Kidney (tissue), 14 donors: ENCODE measurements around the gene DONSON. TPM values are rescaled to one million over a fixed set of nuclear protein-coding genes. Genes with fewer than 3 reads are reported as not detected.
"Not testable (repeated sequence)": the region's sequence is repeated elsewhere in the genome, so short reads cannot be mapped to it uniquely, and the experiment has no call there.

Experiments used
- DNase-seq, 5 donors: peaks; one replicate each; pipeline ENCODE4 v3.0.0-alpha.2; 2013 to 2020
- FAIRE-seq: peaks from 2 replicates; lab custom pipeline; 2012; peaks lifted over from hg19 to GRCh38; lab: Jason Lieb, UNC
- H3K27ac ChIP-seq, 2 donors: one replicate each; pipeline ENCODE4 v1.7.0; 2013; ENCODE audit warnings: low read depth in 2 of 2, low read length in 2 of 2, inconsistent platforms in 1 of 2
- H3K27me3 ChIP-seq: one replicate; pipeline ENCODE4 v1.7.1; 2013; ENCODE audit warnings: low read length, inconsistent platforms; ENCODE audit not compliant: control insufficient read depth, insufficient read depth
- H3K36me3 ChIP-seq, 3 donors: one replicate each; pipeline versions ENCODE4 v1.7.0 to v1.7.1; 2013; ENCODE audit warnings: low read length in 3 of 3, control low read depth in 1 of 3, inconsistent platforms in 1 of 3; ENCODE audit not compliant: insufficient read depth in 3 of 3, control insufficient read depth in 2 of 3
- H3K4me1 ChIP-seq, 3 donors: one replicate each; pipeline versions ENCODE4 v1.7.0 to v1.7.1; 2013; ENCODE audit warnings: low read length in 3 of 3, inconsistent platforms in 1 of 3, low read depth in 1 of 3; ENCODE audit not compliant: control insufficient read depth in 2 of 3, insufficient read depth in 2 of 3
- H3K4me3 ChIP-seq, 3 donors: one replicate each; pipeline versions ENCODE4 v1.7.0 to v1.8.1; 2013; ENCODE audit warnings: low read length in 3 of 3, control low read depth in 1 of 3, inconsistent platforms in 1 of 3
- H3K9ac ChIP-seq, 3 donors: one replicate each; pipeline versions ENCODE4 v1.7.0 to v1.7.1; 2013; ENCODE audit warnings: low read length in 3 of 3, control low read depth in 1 of 3, inconsistent platforms in 1 of 3
- H3K9me3 ChIP-seq, 3 donors: one replicate each; pipeline versions ENCODE4 v1.7.0 to v1.7.1; 2013; ENCODE audit warnings: low read length in 3 of 3, control low read depth in 1 of 3, inconsistent platforms in 1 of 3; ENCODE audit not compliant: control insufficient read depth in 2 of 3, insufficient read depth in 1 of 3
- intact Hi-C: fragments of 100-400 bp; cut with DNase I; formaldehyde crosslinking; loops from one replicate; pipeline ENCODE4 v1.11.1; 2022
- polyA plus RNA-seq: library from polyadenylated mRNA; stranded (reverse); fragments of 350-450 nt; fragmentation: Illumina TruSeq; extraction: RNeasy Lipid Tissue Mini Kit (QIAGEN cat#74804); gene quantifications from one replicate; pipeline ENCODE4 v1.2.3, GENCODE V29; 2014; ENCODE audit warnings: low read depth, low replicate concordance; ENCODE audit not compliant: insufficient read depth
- total RNA-seq: library from RNA; stranded (reverse); fragmentation: NEBNext Ultra II Directional; extraction: Animal tissue kit (Norgen Biotek cat#: 25700); gene quantifications from one replicate; pipeline ENCODE4 v1.2.1, GENCODE V29; 2021
- TF ChIP-seq, protein P1 (sequence below): IDR thresholded peaks from 3 replicates; pipeline ENCODE4 v1.5.1; 2012; ENCODE audit warnings: mild to moderate bottlenecking, moderate library complexity, borderline replicate concordance; ENCODE audit not compliant: insufficient read depth; ENCODE audit errors: extremely low read depth
- donor health status: control.
- donor health status: control.
- donor health status: control.
- donor health status: control.
- donor health status: control.
- donor health status: DM: yes; HTN: yes; CAD: no.
- donor health status: Normal renal cell carcinoma (clear cell type).

The DONSON gene
- total and polyA plus RNA-seq, 2 donors from 2014 or later = 6.8 to 8.9 TPM

GRCh38 chr21:33622253-33622652 lies 33.8 kb upstream of the DONSON start:
- H3K9ac ChIP-seq = no peak overlapping the region
- intact Hi-C loops = no loop called here
- H3K36me3 ChIP-seq = peaks cover 2 to 11% (median 7%) of the 10 kb centered on the region in 3 donors
- TF ChIP-seq, protein P1, sequence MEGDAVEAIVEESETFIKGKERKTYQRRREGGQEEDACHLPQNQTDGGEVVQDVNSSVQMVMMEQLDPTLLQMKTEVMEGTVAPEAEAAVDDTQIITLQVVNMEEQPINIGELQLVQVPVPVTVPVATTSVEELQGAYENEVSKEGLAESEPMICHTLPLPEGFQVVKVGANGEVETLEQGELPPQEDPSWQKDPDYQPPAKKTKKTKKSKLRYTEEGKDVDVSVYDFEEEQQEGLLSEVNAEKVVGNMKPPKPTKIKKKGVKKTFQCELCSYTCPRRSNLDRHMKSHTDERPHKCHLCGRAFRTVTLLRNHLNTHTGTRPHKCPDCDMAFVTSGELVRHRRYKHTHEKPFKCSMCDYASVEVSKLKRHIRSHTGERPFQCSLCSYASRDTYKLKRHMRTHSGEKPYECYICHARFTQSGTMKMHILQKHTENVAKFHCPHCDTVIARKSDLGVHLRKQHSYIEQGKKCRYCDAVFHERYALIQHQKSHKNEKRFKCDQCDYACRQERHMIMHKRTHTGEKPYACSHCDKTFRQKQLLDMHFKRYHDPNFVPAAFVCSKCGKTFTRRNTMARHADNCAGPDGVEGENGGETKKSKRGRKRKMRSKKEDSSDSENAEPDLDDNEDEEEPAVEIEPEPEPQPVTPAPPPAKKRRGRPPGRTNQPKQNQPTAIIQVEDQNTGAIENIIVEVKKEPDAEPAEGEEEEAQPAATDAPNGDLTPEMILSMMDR = no peak
- FAIRE-seq (no peak), DNase-seq (no peak)
- no peak overlapping the region for H3K27ac ChIP-seq
- no peaks in the 10 kb centered on the region for H3K27me3 ChIP-seq
- H3K9me3 ChIP-seq = no peaks in the 10 kb centered on the region
- H3K4me1 ChIP-seq = no peaks in the 10 kb centered on the region
- H3K4me3 ChIP-seq = no peak overlapping the region

DNA sequence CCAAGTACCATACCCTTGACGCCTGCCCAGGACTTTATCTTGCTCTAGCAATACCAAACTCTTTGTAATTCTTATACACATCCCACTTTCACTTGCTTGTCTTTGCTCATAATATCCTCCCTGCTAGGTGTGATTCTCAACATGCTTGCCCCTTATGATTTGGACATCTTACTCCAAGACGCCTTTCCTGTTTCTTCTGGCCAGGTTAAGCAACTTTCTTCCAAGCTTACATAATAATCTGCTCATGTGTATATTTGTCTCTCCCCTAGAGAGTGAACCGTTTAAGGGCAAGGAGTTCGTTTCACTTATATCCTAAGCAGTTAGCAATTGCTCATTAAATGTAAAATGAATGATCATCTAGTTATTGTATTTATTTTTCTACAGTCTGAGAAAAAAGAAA lies 31.2 kb upstream of the DONSON start:
- DNase-seq (no peak), FAIRE-seq (no peak)
- H3K36me3 ChIP-seq = peaks cover 2 to 11% (median 4%) of the 10 kb centered on the region in 3 donors
- intact Hi-C loops = no loop called here
- TF ChIP-seq, protein P1 = no peak
- no peak overlapping the region for H3K27ac ChIP-seq
- H3K27me3 ChIP-seq = no peaks in the 10 kb centered on the region
- no peaks in the 10 kb centered on the region for H3K4me1 ChIP-seq
- H3K4me3 ChIP-seq = no peak overlapping the region
- no peaks in the 10 kb centered on the region for H3K9me3 ChIP-seq
- H3K9ac ChIP-seq = no peak overlapping the region

GRCh38 chr21:33618407-33618806 lies 29.9 kb upstream of the DONSON start:
- Histone ChIP-seq H3K9me3 (no peaks in the 10 kb centered on the region), H3K27me3 (no peaks in the 10 kb centered on the region), H3K4me3 (no peak overlapping the region), H3K9ac (no peak overlapping the region), H3K4me1 (no peaks in the 10 kb centered on the region), H3K27ac (no peak overlapping the region), H3K36me3 (peaks cover 0 to 11% (median 2%) of the 10 kb centered on the region in 3 donors)
- TF ChIP-seq, protein P1 = no peak
- FAIRE-seq (no peak), DNase-seq (no peak)
- intact Hi-C loops = no loop called here

- FAIRE-seq, DNase-seq, H3K9ac ChIP-seq, intact Hi-C loops, H3K27me3 ChIP-seq, H3K9me3 ChIP-seq, H3K27ac ChIP-seq, H3K4me3 ChIP-seq, H3K4me1 ChIP-seq: not testable (repeated sequence)
- peaks cover 5 to 11% (median 8%) of the 10 kb centered on the region in 3 donors for H3K36me3 ChIP-seq
Measured at GRCh38 chr21:33617565-33617964, 29.1 kb upstream of the DONSON start.
